Fibroblast of villous mesenchyme (primary cell): ENCODE results near the gene PRKCE. TPM values are rescaled to one million over a fixed set of nuclear protein-coding genes. Genes with fewer than 3 reads are reported as not detected.

ENCODE experiments used
- DNase-seq: peaks from one replicate; pipeline ENCODE4 v3.0.0-alpha.2; 2010; ENCODE audit warnings: low read depth
- H3K4me3 ChIP-seq: 2 replicates; pipeline ENCODE4 v1.5.1; 2011; ENCODE audit warnings: low read depth, mild to moderate bottlenecking, low read length
- CTCF ChIP-seq: IDR thresholded peaks from 2 replicates; pipeline ENCODE4 v1.5.1; 2012; ENCODE audit warnings: low read depth, mild to moderate bottlenecking, low read length; ENCODE audit not compliant: insufficient read depth
- total RNA-seq: library from RNA; depleted of rRNA; stranded (reverse); fragments of >200 nt; gene quantifications from 2 replicates; pipeline ENCODE4 v1.2.3, GENCODE V29; 2012

The PRKCE gene
- total RNA-seq, 1 donor, result 27.2 TPM

- no peak overlapping the region for H3K4me3 ChIP-seq
- no peak for TF ChIP-seq CTCF
- DNase-seq, result peak; percentile 29
These were observed 574.3 kb downstream of the PRKCE start for GRCh38 chr2:46225730-46226129.

GRCh38 chr2:46226620-46227019 is 575.1 kb downstream of the PRKCE start:
- no peak for TF ChIP-seq CTCF
- H3K4me3 ChIP-seq, result no peak overlapping the region
- DNase-seq, result no peak

- DNase-seq, result no peak
These were observed 575.5 kb downstream of the PRKCE start for GRCh38 chr2:46227022-46227421.

GRCh38 chr2:46227674-46228289 is 576.3 kb downstream of the PRKCE start:
- no peak for DNase-seq
- TF ChIP-seq CTCF, result no peak
- H3K4me3 ChIP-seq, result no peak overlapping the region

More at GRCh38 chr2:46227022-46227421, 575.5 kb downstream of the PRKCE start:
- no peak for TF ChIP-seq CTCF
- H3K4me3 ChIP-seq, result no peak overlapping the region

- no peak for DNase-seq
- TF ChIP-seq CTCF, result no peak
- no peak overlapping the region for H3K4me3 ChIP-seq
These were observed 577.9 kb downstream of the PRKCE start for GRCh38 chr2:46229134-46230063.

- no peak for TF ChIP-seq CTCF
- no peak for DNase-seq
- no peak overlapping the region for H3K4me3 ChIP-seq
These were observed 578.7 kb downstream of the PRKCE start for GRCh38 chr2:46230115-46230571.
